Activated B cell treated with CpG ODN at 0.5 μM for 24 hours (primary cell): Measurements from ENCODE around the gene MRPL34. TPM values are rescaled to one million over a fixed set of nuclear protein-coding genes. Genes with fewer than 3 reads are reported as not detected.

Experiments used
- ATAC-seq: fragments of 200-7000 bp; cut with Tn5 transposase; one replicate; pipeline ENCODE4 v1.10.0; 2021; ENCODE audit warnings: low read depth, mild to moderate bottlenecking, moderate library complexity
- CTCF ChIA-PET: fragments of 350-600 bp; sonication (Branson Sonifier 250); formaldehyde crosslinking; loops from one replicate; lab custom pipeline; 2021; ENCODE audit warnings: antibody characterized with exemption; lab: Charles Lee
- POLR2A ChIA-PET: fragments of 350-600 bp; sonication (Branson Sonifier 250); formaldehyde crosslinking; loops from one replicate; lab custom pipeline; 2021; ENCODE audit warnings: antibody characterized with exemption; lab: Charles Lee
- DNase-seq: peaks from one replicate; pipeline ENCODE4 v3.0.0; 2022
- H3K27ac Mint-ChIP-seq: one replicate; pipeline ENCODE4 v1.8.0; 2020; ENCODE audit warnings: mixed read lengths
- H3K27me3 Mint-ChIP-seq: one replicate; pipeline ENCODE4 v1.8.0; 2021; ENCODE audit warnings: mixed read lengths
- H3K36me3 Mint-ChIP-seq: one replicate; pipeline ENCODE4 v1.8.0; 2021; ENCODE audit warnings: low read depth, mixed read lengths
- H3K4me1 Mint-ChIP-seq: one replicate; pipeline ENCODE4 v1.8.0; 2021; ENCODE audit warnings: mixed read lengths
- H3K4me3 Mint-ChIP-seq: one replicate; pipeline ENCODE4 v1.8.0; 2020; ENCODE audit warnings: mild to moderate bottlenecking, mixed read lengths
- H3K9me3 Mint-ChIP-seq: one replicate; pipeline ENCODE4 v1.8.0; 2020; ENCODE audit warnings: mixed read lengths
- CTCF ChIP-seq: fragments of 200-600 bp; IDR thresholded peaks from one replicate; pipeline ENCODE4 v1.8.0; 2022; ENCODE audit warnings: antibody characterized with exemption, mild to moderate bottlenecking
- intact Hi-C: fragments of 100-400 bp; cut with micrococcal nuclease; formaldehyde crosslinking; loops from one replicate; pipeline ENCODE4 v1.15.1; 2024
- total RNA-seq: library from RNA; stranded (reverse); gene quantifications from 2 replicates; pipeline ENCODE4 v1.2.3, GENCODE V29; 2022

MRPL34 gene
- total RNA-seq, 1 donor from 2014 or later, result 38.2 TPM

- ChIA-PET POLR2A (interaction anchor here (0.6 to 0.7 kb wide), 2 partner anchors 8 to 23 kb away, joined by 3 to 4 read pairs; no protein-coding TSS in a partner anchor), CTCF (no interaction called here)
- H3K9me3 Mint-ChIP-seq, result no peaks in the 10 kb centered on the region
- H3K4me3 Mint-ChIP-seq, result no peak overlapping the region
- no peaks in the 10 kb centered on the region for H3K27me3 Mint-ChIP-seq
- H3K27ac Mint-ChIP-seq, result no peak overlapping the region
- H3K4me1 Mint-ChIP-seq, result peaks cover 5% of the 10 kb centered on the region
- no peak for ATAC-seq
- no peak for TF ChIP-seq CTCF
- DNase-seq, result no peak
- peaks cover 11% of the 10 kb centered on the region for H3K36me3 Mint-ChIP-seq
- intact Hi-C loops, result no loop called here
Observed at GRCh38 chr19:17296976-17297375, 8.7 kb upstream of the MRPL34 start.

GRCh38 chr19:17300992-17301619 lies 4.6 kb upstream of the MRPL34 start:
- Mint-ChIP-seq H3K27ac (no peak overlapping the region), H3K4me3 (no peak overlapping the region), H3K36me3 (peaks cover 11% of the 10 kb centered on the region), H3K9me3 (no peaks in the 10 kb centered on the region), H3K4me1 (peaks cover 27% of the 10 kb centered on the region), H3K27me3 (no peaks in the 10 kb centered on the region)
- intact Hi-C loops, result loop anchor here (10.0 kb wide), 1 partner anchor 406 kb away; no protein-coding TSS in a partner anchor
- POLR2A ChIA-PET, result no interaction called here
- ATAC-seq (no peak), DNase-seq (no peak)
- CTCF ChIA-PET, result no interaction called here
- no peak for TF ChIP-seq CTCF

GRCh38 chr19:17302391-17303166 lies 3.1 kb upstream of the MRPL34 start:
- Mint-ChIP-seq H3K4me3 (peak overlapping the region; percentile 77), H3K27me3 (no peaks in the 10 kb centered on the region), H3K4me1 (peaks cover 33% of the 10 kb centered on the region), H3K27ac (no peak overlapping the region), H3K9me3 (no peaks in the 10 kb centered on the region), H3K36me3 (peaks cover 11% of the 10 kb centered on the region)
- intact Hi-C loops, result loop anchor here (10.0 kb wide), 1 partner anchor 408 kb away; no protein-coding TSS in a partner anchor
- no peak for TF ChIP-seq CTCF
- ATAC-seq (no peak), DNase-seq (no peak)
- ChIA-PET POLR2A (interaction anchor here (0.7 to 1.6 kb wide), 7 partner anchors 11 to 1881 kb away, joined by 3 to 6 read pairs (median 3); partner anchors contain the start of genes ANO8, BST2 and USE1), CTCF (interaction anchor here (1.4 to 2.2 kb wide), 2 partner anchors 10 to 21 kb away, joined by 3 to 12 read pairs; no protein-coding TSS in a partner anchor)

- Mint-ChIP-seq H3K9me3 (no peaks in the 10 kb centered on the region), H3K36me3 (peaks cover 7% of the 10 kb centered on the region), H3K4me1 (peaks cover 37% of the 10 kb centered on the region), H3K27ac (peak within 1 kb of the TSS; percentile 56), H3K27me3 (no peaks in the 10 kb centered on the region), H3K4me3 (peak within 1 kb of the TSS; percentile 77)
- no peak for TF ChIP-seq CTCF
- ChIA-PET POLR2A (interaction anchor here (0.6 to 1.6 kb wide), 7 partner anchors 12 to 1880 kb away, joined by 3 to 6 read pairs (median 3); partner anchors contain the start of gene ANO8), CTCF (interaction anchor here (0.9 to 2.3 kb wide), 5 partner anchors 10 to 230 kb away, joined by 3 to 12 read pairs (median 3); no protein-coding TSS in a partner anchor)
- intact Hi-C loops, result loop anchor here (10.0 kb wide), 1 partner anchor 409 kb away; no protein-coding TSS in a partner anchor
- peak; percentile 73 for ATAC-seq
- peak; percentile 90 for DNase-seq
Observed at GRCh38 chr19:17303167-17303939, 2.3 kb upstream of the MRPL34 start, which contains the start of gene ABHD8. ABHD8 (minus strand) TSS chr19:17303425; CDS start chr19:17301616, 1,809 bp downstream.
